Inflammatory macrophage treated with lipopolysaccharide for 4 hours (primary cell): Measurements from ENCODE around the gene COPZ1.
"Not testable (repeated sequence)": the region's sequence is repeated elsewhere in the genome, so short reads cannot be mapped to it uniquely, and the experiment has no call there.

ENCODE experiments used
- DNase-seq: peaks from one replicate; pipeline ENCODE4 v3.0.0-alpha.2; 2020

Gene COPZ1

GRCh38 chr12:54337280-54337842 lies 12.4 kb downstream of the COPZ1 start:
- peak; percentile 45 for DNase-seq

- no peak for DNase-seq
Measured at GRCh38 chr12:54337854-54338650, 13.1 kb downstream of the COPZ1 start.

- no peak for DNase-seq
Measured at GRCh38 chr12:54338698-54339296, 13.9 kb downstream of the COPZ1 start.

- DNase-seq = no peak
Measured at GRCh38 chr12:54340846-54341245, 15.9 kb downstream of the COPZ1 start.

GRCh38 chr12:54341378-54342300 lies 16.7 kb downstream of the COPZ1 start:
- DNase-seq = no peak

GRCh38 chr12:54349036-54349435 lies 24.1 kb downstream of the COPZ1 start:
- no peak for DNase-seq

- DNase-seq = no peak
Measured at GRCh38 chr12:54349679-54350078, 24.7 kb downstream of the COPZ1 start.

GRCh38 chr12:54350743-54351142 lies 25.8 kb downstream of the COPZ1 start:
- DNase-seq = no peak

GRCh38 chr12:54351341-54351740 lies 26.4 kb downstream of the COPZ1 start:
- no peak for DNase-seq

- DNase-seq = no peak
Measured at GRCh38 chr12:54352022-54352531, 27.1 kb downstream of the COPZ1 start.

- DNase-seq = no peak
Measured at GRCh38 chr12:54352891-54353874, 28.3 kb downstream of the COPZ1 start.

GRCh38 chr12:54354271-54354670 lies 29.3 kb downstream of the COPZ1 start:
- not testable (repeated sequence) for DNase-seq

GRCh38 chr12:54355104-54355815 lies 30.3 kb downstream of the COPZ1 start:
- DNase-seq = no peak

GRCh38 chr12:54356228-54356627 lies 31.3 kb downstream of the COPZ1 start:
- no peak for DNase-seq

- DNase-seq = no peak
Measured at GRCh38 chr12:54356951-54357356, 32.0 kb downstream of the COPZ1 start.

- no peak for DNase-seq
Measured at GRCh38 chr12:54357506-54358190, 32.7 kb downstream of the COPZ1 start.

- no peak for DNase-seq
Measured at GRCh38 chr12:54358191-54358944, 33.4 kb downstream of the COPZ1 start.

- DNase-seq = peak; percentile 98
Measured at GRCh38 chr12:54358945-54359761, 34.2 kb downstream of the COPZ1 start.
